ENCODE measurements around the gene TNFRSF14.
"Not testable (repeated sequence)": the region's sequence is repeated elsewhere in the genome, so short reads cannot be mapped to it uniquely, and the experiment has no call there.

The TNFRSF14 gene

GRCh38 chr1:2570332-2570731 is 14.2 kb downstream of the TNFRSF14 start:
- DNase-seq, result no peak

- DNase-seq, result no peak
Measured at GRCh38 chr1:2571348-2571747, 15.2 kb downstream of the TNFRSF14 start.

DNA sequence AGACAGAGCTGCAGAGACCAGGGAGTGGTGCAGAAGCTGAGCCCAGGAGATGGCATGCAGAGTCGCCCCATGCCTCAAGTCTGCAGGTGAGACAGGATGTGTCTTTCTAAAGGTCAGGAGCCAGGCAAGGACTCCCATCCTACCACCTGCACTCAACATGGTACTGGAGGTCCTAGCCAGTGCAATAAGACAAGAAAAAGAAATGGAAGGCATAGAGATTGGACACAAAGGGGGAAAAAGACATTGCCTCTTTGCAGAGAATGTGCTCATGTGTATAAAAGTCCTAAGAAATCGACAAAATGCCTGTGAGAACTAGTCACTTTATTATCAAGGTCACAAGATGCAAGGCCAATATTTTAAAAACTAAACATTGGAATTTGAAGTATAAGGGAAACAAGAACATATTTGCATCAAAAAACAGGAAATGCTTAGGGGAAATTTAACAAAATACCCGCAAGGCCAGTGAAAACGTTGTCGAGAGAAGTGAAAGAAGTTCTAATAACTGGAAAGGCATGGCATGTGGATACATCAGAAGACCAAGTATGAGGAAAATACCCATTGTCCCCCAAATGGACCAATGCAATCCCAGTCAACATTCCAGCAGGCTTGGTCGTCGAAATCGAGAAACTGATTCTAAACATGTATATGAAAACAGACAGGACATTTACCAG is 17.2 kb downstream of the TNFRSF14 start:
- DNase-seq, result no peak

DNA sequence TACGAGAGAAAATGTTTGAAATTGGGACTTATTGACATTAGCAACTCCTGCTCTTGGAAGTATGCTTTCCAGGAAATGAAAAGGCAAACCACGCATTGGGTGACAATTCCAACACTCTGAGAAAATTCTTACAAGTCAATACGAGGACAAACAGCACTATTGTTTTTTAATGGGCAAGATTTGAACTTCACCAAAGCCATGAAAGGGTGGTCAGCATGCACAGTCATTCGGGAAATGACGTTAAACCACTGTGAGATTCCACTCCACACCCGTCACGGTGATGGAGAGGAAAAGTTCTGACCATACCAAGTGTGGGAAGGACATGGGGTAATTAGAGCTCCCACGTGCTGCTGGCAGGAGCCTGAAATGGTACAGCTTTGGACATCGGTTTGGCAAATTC is 18.2 kb downstream of the TNFRSF14 start:
- no peak for DNase-seq

DNA sequence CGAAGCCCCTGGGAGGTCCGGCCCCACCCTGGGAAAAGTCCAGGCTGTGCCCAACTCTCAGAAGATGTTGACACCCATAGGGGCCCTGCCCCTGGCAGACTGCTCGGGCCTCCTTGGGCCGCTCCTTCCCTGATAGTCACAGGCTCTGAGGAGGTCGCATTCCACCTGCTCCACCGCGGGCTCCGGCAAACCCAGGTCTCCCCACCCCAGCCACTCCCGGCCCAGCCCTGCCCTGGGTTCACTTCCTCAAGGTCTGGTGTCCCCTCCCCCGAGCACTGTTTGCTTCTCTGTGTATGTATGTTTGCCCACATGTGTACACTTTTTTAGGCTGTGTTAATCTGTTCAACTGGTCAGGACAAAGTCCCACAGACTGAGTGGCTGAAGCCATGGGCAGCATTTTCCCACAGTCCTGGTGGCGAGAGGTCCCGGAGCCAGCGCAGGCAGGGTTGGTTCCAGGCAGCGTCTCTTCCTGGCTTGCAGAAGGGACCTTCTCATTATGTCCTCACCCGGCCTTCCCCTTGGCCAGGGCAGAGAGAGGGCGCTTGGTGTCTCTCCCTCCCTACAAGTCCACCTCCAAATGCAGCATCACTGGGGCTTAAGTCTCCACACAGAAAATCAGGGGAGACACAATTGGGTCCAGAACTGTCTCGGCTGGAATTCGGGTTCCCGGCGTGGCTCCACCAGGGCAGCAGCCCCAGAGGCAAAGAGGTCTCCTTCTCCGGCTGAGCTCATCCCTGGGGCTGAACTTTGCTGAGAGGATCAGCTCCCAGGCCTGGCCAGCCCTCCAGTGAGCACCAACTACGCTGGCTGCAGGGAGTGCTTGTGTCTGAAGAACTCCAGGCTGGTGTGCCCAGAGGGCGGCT is 19.9 kb downstream of the TNFRSF14 start:
- DNase-seq, result no peak

DNA sequence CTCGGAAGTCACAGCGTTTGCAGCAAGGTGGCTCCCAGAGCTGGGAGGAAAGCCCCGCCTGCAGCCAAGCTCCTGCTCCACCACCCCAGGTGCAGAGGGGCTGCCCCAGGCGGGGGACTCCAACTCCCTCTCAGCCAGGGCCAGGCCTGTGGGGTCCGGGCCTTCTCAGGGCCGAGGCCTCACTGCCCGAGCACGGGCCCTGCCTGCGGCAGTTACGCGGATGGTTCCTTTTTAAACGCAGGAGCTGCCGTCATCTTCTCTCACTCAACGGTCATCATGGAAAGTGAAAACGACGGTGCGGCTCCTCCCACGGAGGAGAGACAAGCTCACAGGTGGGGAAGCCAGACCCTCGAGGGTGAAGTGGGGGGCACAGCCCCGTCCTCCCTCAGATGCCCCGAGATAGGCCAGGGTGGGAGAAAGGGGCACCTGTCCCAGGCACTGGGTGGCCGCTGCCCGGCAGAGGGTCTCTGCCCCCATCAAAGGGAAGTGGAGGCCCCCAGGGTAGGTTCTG is 21.4 kb downstream of the TNFRSF14 start:
- DNase-seq, result not testable (repeated sequence)

DNA sequence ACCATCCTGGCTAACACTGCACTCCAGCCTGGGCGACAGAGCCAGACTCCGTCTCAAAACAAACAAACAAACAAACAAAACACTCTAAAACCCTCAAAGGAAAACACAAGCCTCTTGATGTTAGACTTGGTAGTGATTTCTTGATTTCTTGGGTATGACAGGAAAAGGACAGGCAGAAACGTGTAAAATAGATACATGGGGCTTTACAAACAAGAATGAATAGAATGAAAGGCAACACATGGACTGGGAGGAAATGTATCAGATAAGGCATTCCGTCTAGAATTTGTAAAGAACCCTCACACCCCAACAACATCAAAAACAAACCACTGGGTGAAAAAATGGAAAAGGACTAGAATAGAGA is 22.6 kb downstream of the TNFRSF14 start:
- no peak for DNase-seq

DNA sequence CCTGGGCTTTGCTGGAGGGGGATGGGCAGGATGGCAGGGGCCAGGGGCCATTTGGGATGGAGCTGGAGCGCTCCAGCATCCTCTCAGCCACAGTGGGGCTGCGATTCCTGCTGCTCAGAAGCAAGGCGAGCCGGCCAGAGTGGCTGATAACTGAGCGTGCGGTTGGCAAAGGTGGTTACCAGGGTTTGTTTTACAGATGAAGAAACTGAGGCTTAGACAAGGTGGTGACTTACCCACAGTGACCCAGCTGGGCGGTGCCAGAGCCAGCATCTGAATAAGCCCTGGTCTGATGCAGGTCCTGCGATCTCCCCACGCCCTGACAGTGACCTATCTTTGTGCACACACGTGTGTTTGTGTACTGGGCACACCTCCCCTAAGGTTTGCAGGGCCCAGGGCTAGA is 24.5 kb downstream of the TNFRSF14 start:
- no peak for DNase-seq

DNA sequence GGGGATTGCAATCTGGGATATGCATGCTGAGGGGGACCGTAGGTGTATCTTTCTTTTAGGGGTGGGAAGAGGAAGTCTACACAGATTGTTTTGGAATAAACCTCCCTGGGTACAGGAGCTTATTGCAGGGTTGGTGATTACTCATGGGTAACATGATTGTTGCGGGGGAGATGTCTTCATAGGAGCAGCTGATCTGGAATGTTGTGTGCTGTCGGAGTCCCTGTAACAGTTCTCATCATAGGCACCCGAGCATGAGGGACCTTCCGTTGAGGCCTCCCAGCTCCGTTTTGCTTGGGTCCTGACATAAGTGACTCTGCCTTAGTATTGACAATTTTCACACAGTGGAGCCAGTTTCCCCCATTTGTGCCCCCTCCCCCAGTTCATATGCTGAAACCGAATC is 26.2 kb downstream of the TNFRSF14 start:
- no peak for DNase-seq

- DNase-seq, result no peak
Measured at GRCh38 chr1:2583331-2583791, 27.2 kb downstream of the TNFRSF14 start.

DNA sequence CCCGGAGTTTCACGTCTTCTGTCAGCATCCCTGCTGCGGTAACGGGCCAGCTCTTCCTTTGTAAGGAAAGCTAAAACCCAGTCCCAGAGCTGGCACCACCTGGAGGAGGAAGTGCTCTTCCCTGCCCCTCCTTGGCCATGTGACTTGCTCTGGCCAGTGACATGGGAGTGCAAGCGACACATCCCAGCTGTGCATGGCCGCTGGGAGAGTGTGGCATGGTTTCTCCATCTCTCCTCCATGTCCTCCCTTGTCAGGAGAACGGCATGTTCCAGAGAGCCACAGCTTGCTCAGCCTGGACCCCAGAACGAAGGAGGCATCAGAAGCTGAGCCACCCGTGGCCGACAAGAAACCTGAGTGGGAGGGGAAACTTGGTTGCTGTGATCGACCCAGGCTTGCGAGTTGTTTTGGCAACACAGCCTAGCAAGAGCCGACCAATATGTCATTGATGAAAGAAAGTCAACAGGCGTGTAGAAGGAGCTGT is 27.7 kb downstream of the TNFRSF14 start:
- DNase-seq, result no peak

DNA sequence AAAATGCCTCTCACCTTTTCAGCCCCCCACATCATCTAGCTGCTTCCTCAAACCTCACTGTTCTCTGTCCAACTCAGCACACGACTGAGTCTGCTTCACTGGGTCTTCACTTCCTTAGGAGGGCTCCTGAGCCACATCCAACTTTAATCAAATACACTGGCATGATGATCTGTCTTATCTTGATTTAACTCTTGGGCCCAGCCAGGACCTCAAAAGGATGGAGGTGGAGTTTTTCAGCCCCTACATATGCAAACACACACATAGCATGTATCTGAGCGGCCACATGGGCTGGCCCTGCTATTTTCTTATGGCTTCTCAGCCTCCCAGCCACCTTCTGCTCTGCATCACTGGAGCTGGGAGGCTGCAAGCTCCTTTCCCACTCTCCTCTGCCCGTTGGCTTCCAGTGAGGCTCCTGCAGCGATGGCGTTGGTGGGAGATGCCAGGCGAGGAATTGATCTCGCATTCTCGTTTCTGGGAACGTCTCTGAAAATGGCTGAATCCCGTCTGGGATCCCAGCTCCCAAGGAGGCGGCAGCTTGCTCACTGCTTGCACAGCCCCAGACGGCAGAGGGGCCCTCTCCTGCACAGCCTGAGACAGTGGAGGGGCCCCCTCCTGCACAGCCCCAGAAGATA is 28.6 kb downstream of the TNFRSF14 start:
- DNase-seq, result no peak

DNA sequence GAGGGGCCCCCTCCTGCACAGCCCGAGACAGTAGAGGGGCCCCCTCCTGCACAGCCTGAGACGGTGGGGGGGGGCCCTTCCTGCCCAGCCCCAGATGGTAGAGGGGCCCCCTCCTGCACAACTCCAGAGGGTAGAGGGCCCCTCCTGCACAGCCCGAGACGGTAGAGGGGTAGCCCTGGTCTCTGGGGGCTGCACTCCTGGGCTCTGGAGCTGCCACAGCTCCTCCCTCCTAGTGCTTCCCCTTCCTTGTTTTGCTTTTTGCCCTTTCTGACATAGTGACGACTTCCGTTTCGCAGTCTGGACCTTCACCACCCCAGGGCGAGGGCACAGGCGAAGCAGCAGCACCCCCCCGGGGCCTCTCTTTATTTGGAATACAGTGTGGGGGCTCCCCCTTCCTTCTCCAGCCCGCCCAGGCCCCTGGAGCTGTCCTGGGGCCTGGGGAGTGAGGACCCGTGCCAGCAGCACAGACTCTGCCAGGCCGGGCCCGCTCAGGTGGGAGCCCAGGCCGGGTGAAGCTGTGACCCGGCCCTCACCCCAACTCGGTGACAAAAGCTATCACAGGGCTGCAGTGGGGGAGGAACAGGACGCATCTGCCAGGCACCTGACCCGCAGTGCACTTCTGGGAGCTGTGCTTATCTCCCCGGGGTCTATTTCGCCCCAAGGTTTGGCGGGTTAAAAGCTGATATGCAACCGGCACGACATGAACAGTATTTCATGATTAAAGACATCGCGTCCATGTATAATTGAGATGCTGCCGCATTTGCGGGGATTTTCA is 29.3 kb downstream of the TNFRSF14 start:
- DNase-seq, result no peak

DNA sequence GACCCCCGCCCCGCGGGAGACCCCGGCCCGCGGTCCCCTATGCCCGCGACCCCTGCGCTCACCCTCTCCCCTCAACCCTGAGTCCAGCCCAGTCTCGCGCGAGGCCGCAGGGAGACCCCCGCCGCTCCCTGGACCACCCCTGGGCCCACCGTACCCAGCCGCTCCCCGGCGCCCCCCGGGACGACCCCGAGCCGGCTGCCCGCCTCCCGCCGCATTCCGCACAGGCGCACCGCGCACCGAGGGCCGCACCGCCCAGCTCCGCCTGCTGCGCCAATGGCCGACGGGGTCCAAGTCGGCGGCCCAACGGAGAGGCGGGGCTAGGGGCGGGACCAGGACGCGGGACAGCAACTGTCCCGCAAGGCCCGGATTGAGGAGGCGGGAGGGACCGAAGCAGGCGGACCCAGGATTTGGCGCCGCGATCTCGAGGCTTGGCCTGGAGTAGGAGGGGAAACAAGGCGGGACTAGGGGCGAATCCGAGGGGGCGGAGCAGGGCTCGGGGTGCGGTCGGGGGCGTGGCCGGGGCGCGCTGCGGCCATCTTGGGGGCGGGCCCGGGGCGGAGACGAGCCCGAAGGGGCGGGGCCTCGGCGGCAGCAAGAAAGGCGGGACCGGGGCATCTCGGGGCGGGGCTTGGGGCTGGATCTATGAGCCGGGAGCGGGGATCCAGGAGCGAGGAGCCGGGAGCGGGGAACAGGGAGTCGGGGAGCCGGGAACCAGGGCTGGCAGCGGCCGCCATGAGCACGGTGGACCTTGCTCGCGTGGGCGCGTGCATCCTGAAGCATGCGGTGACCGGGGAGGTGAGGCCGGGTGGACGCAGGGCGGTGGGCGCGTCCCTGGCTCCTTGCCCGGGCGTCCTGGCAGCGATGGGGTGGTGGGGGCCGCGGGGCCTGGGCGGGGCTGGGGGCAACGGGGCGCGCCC is 30.2 kb downstream of the TNFRSF14 start, which contains the start of gene PRXL2B:
PRXL2B (plus strand) TSS at position 624 of the 917 bp plus-strand sequence; CDS start at position 733, 109 bp downstream.
- peak; percentile 76 for DNase-seq

GRCh38 chr1:2587071-2587859 is 31.1 kb downstream of the TNFRSF14 start:
- DNase-seq, result no peak

DNA sequence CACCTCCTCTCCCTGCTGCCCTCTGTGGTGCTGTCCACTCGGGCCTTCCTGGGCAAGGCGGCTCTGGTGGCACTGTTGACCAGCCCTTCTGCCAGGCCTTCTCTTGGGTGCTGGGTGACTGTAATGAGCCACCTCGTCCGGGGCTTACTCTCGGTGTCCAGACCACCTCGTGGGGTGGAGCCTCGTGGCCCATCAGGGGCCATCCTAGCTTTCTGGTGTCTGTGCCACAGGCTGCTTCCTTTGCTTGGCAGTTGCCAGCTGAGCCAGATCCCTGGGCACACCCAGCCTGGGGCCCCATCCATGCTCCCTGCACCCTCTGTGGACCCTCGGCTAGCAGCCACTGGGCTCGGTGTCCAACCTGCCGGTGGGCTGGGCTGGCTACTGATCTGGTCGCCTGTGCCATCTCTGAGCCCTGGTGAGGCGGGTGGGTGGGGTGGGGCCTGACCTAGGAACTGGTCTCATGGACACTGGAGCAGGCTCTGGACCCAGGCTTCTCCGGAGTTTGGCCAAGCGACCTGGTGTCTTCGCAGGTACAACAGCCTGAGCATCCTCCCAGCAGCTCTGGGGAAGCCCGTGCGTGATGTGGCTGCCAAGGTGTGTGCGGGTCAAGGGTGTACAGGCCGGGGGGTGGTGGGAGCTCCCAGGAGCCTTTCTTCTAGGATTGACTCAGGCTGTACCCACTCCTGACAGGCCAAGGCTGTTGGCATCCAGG is 31.8 kb downstream of the TNFRSF14 start:
- DNase-seq, result no peak

- no peak for DNase-seq
Measured at GRCh38 chr1:2588661-2589430, 32.7 kb downstream of the TNFRSF14 start.

DNA sequence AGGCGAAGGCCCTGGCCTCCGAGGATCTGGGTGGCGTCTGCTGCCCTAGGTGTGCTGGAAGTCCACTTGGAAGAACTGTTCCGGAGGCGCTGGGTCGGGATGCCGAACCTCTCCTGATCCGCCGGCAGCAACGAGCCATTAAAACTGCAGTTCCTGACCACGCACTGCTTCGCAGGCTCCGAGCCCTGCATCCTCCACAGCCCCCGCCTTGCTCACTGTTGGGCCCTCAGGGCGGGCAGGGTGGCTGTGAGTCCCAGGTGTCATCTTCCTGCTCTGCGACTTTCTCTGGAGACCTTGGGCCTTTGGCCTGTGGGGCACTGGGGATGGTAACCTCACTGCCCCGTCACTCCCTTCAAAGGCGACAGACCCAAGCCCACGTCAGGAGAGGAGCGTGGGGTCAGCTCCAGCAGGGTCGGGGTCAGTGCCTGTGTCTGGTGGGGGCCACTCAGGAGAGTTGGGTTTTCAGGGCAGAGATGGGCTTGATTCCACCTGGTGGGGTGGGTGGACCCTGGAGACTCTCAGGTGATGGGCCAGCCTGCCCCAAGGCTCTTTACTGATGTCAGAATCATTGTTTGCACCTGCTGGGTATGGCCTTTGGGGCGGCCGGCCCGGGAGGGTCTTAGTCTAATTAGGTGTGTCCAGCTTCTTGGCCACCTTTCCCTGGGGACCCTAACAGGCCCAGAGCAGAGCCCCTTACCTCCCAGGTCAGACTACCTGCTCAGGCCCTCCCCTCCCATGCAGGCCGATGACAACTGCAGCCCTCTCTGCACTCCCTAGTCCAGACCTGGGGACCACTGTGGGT is 33.5 kb downstream of the TNFRSF14 start:
- no peak for DNase-seq

Measured in NCI-H1436 treated with DMSO at 0.1 percent for 48 hours (cell line).